HepG2 (cell line): ENCODE measurements around the gene NFATC3. TPM values are rescaled to one million over a fixed set of nuclear protein-coding genes. Genes with fewer than 3 reads are reported as not detected.

Experiments
- ARHGAP35 ChIP-seq: sonication (generic); formaldehyde crosslinking; IDR thresholded peaks from 2 replicates; pipeline ENCODE4 v1.9.0; 2022; ENCODE audit warnings: mild to moderate bottlenecking, inconsistent platforms, moderate library complexity, missing genetic modification reagents, borderline replicate concordance
- BRCA1 ChIP-seq: sonication (generic); formaldehyde crosslinking; IDR thresholded peaks from 2 replicates; pipeline ENCODE4 v1.4.0; 2020; ENCODE audit warnings: missing genetic modification reagents
- HNF4G ChIP-seq, 2 experiments: sonication (generic) in 1 of 2; formaldehyde crosslinking in 1 of 2; IDR thresholded peaks; 2 replicates each; pipeline versions ENCODE4 v1.4.0 to v1.6.1; 2011 to 2020; ENCODE audit warnings: borderline replicate concordance in 2 of 2, low read depth in 2 of 2, mild to moderate bottlenecking in 2 of 2, low read length in 1 of 2, missing genetic modification reagents in 1 of 2, moderate library complexity in 1 of 2
- JDP2 ChIP-seq: sonication (generic); formaldehyde crosslinking; IDR thresholded peaks from 2 replicates; pipeline ENCODE4 v1.8.1; 2022; ENCODE audit warnings: missing genetic modification reagents, borderline replicate concordance
- MAFF ChIP-seq: IDR thresholded peaks from 2 replicates; pipeline ENCODE4 v1.6.1; 2011; ENCODE audit warnings: low read depth, low read length, improper control_type of control experiment
- NCOA5 ChIP-seq: sonication (generic); formaldehyde crosslinking; IDR thresholded peaks from 2 replicates; pipeline ENCODE4 v1.4.0; 2020; ENCODE audit warnings: missing genetic modification reagents
- PAWR ChIP-seq: sonication (generic); formaldehyde crosslinking; IDR thresholded peaks from 2 replicates; pipeline ENCODE4 v1.4.0; 2020; ENCODE audit warnings: missing genetic modification reagents, mild to moderate bottlenecking, borderline replicate concordance
- PAXIP1 ChIP-seq: sonication (generic); formaldehyde crosslinking; conservative IDR thresholded peaks from 2 replicates; pipeline ENCODE4 v1.4.0; 2020; ENCODE audit warnings: mild to moderate bottlenecking, missing genetic modification reagents, moderate library complexity
- PHF5A ChIP-seq: IDR thresholded peaks from one replicate; pipeline ENCODE4 v1.6.1; 2018; ENCODE audit warnings: low read depth, missing genetic modification reagents; ENCODE audit not compliant: unreplicated experiment
- RCOR2 ChIP-seq: IDR thresholded peaks from 2 replicates; pipeline ENCODE4 v1.6.1; 2016; ENCODE audit warnings: missing biosample characterization, missing genetic modification reagents
- RELA ChIP-seq: sonication (generic); formaldehyde crosslinking; IDR thresholded peaks from 2 replicates; pipeline ENCODE4 v1.4.0; 2020; ENCODE audit warnings: missing genetic modification reagents
- SMARCE1 ChIP-seq: fragments of 450-650 bp; IDR thresholded peaks from 2 replicates; pipeline ENCODE4 v1.6.1; 2017; ENCODE audit warnings: borderline replicate concordance
- SP4 ChIP-seq: sonication (generic); formaldehyde crosslinking; IDR thresholded peaks from 2 replicates; pipeline ENCODE4 v1.8.1; 2023; ENCODE audit warnings: mild to moderate bottlenecking, missing genetic modification reagents
- WIZ ChIP-seq: sonication (generic); formaldehyde crosslinking; IDR thresholded peaks from 2 replicates; pipeline ENCODE4 v1.5.1; 2020; ENCODE audit warnings: mild to moderate bottlenecking, missing genetic modification reagents
- ZMAT5 ChIP-seq: sonication (generic); formaldehyde crosslinking; IDR thresholded peaks from 2 replicates; pipeline ENCODE4 v1.5.0; 2020; ENCODE audit warnings: mild to moderate bottlenecking, low read depth, missing genetic modification reagents, borderline replicate concordance
- ZNF20 ChIP-seq: sonication (generic); formaldehyde crosslinking; IDR thresholded peaks from 2 replicates; pipeline ENCODE4 v1.4.0; 2020; ENCODE audit warnings: mild to moderate bottlenecking, moderate library complexity, missing genetic modification reagents
- ZNF432 ChIP-seq: sonication (generic); formaldehyde crosslinking; IDR thresholded peaks from 2 replicates; pipeline ENCODE4 v1.5.0; 2020; ENCODE audit warnings: missing genetic modification reagents, mild to moderate bottlenecking, borderline replicate concordance
- ZNF530 ChIP-seq: sonication (generic); formaldehyde crosslinking; IDR thresholded peaks from 2 replicates; pipeline ENCODE4 v1.5.0; 2020; ENCODE audit warnings: low read depth, mild to moderate bottlenecking, missing genetic modification reagents
- ZNF615 ChIP-seq: sonication (generic); formaldehyde crosslinking; IDR thresholded peaks from 2 replicates; pipeline ENCODE4 v1.5.0; 2020; ENCODE audit warnings: mild to moderate bottlenecking, missing genetic modification reagents, borderline replicate concordance
- ZNF782 ChIP-seq: sonication (generic); formaldehyde crosslinking; IDR thresholded peaks from 2 replicates; pipeline ENCODE4 v1.4.0; 2020; ENCODE audit warnings: missing genetic modification reagents, mild to moderate bottlenecking, borderline replicate concordance
- ZNF883 ChIP-seq: sonication (generic); formaldehyde crosslinking; IDR thresholded peaks from 2 replicates; pipeline ENCODE4 v1.5.1; 2020; ENCODE audit warnings: mild to moderate bottlenecking, missing genetic modification reagents; ENCODE audit errors: not compliant biosample characterization
- polyA plus RNA-seq, 8 experiments: library from polyadenylated mRNA; depleted of rRNA in 3 of 8; stranded (reverse) in 7 of 8; unstranded in 1 of 8; fragments of >200 nt; fragmentation: Illumina TruSeq in 4 of 8; extraction: Trizol in 4 of 8; gene quantifications; 2 replicates each; pipeline versions ENCODE4 v1.2.1 to v1.2.3, GENCODE V29; 2011 to 2016; ENCODE audit warnings: low read depth in 4 of 8, missing spikeins in 1 of 8, mixed read lengths in 1 of 8; ENCODE audit not compliant: insufficient read depth in 1 of 8
- total RNA-seq, 5 experiments: library from RNA; depleted of rRNA; stranded (reverse); fragments of >200 nt; fragmentation: Illumina TruSeq; extraction: Trizol; gene quantifications; 2 replicates each; pipeline ENCODE4 v1.2.3, GENCODE V29; 2016; ENCODE audit warnings: low read depth in 1 of 5
- TF ChIP-seq, protein P1 (sequence below): sonication (generic); formaldehyde crosslinking; IDR thresholded peaks from 2 replicates; pipeline ENCODE4 v1.4.0; 2020; ENCODE audit warnings: missing genetic modification reagents
- TF ChIP-seq, protein P2 (sequence below): sonication (generic); formaldehyde crosslinking; IDR thresholded peaks from 2 replicates; pipeline ENCODE4 v1.4.0; 2020; ENCODE audit warnings: missing genetic modification reagents; ENCODE audit errors: not compliant biosample characterization

NFATC3 gene
- total and polyA plus RNA-seq, 2 of the 13 experiments (the other 11 are each of a cell fraction or from before 2014, with no cell fraction given) = 52.6 to 62.7 TPM

GRCh38 chr16:68264128-68265077 lies 179.2 kb downstream of the NFATC3 start, which contains the start of gene SLC7A6 (continued):
- no peak for TF ChIP-seq ZMAT5 (CRISPR knock-in tag)
- TF ChIP-seq, protein P1, sequence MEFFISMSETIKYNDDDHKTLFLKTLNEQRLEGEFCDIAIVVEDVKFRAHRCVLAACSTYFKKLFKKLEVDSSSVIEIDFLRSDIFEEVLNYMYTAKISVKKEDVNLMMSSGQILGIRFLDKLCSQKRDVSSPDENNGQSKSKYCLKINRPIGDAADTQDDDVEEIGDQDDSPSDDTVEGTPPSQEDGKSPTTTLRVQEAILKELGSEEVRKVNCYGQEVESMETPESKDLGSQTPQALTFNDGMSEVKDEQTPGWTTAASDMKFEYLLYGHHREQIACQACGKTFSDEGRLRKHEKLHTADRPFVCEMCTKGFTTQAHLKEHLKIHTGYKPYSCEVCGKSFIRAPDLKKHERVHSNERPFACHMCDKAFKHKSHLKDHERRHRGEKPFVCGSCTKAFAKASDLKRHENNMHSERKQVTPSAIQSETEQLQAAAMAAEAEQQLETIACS = peak; percentile 38
- no peak for TF ChIP-seq RCOR2
- no peak for TF ChIP-seq ZNF20 (CRISPR knock-in tag)
- TF ChIP-seq SP4 (CRISPR knock-in tag) = peak; percentile 44; the same call in 1 of the 2 replicates
- TF ChIP-seq JDP2 (CRISPR knock-in tag) = no peak; the same call in 1 of the 2 replicates
- TF ChIP-seq ZNF530 (CRISPR knock-in tag) = no peak
- peak; percentile 65; the same call in 1 of the 2 replicates for TF ChIP-seq ZNF782
- no peak for TF ChIP-seq HNF4G (IDR thresholded peaks at IDR 0.05; ENCODE audit: borderline replicate concordance, low read depth, low read length)
- TF ChIP-seq HNF4G (CRISPR knock-in tag; IDR thresholded peaks at IDR 0.05; ENCODE audit: borderline replicate concordance, low read depth) = no peak; the same call in 1 of the 2 replicates
- no peak; the same call in 1 of the 2 replicates for TF ChIP-seq PAXIP1 (CRISPR knock-in tag)
- no peak for TF ChIP-seq MAFF
- TF ChIP-seq PAWR = peak; percentile 89; the same call in 1 of the 2 replicates
- TF ChIP-seq RELA = no peak
- TF ChIP-seq, protein P2, sequence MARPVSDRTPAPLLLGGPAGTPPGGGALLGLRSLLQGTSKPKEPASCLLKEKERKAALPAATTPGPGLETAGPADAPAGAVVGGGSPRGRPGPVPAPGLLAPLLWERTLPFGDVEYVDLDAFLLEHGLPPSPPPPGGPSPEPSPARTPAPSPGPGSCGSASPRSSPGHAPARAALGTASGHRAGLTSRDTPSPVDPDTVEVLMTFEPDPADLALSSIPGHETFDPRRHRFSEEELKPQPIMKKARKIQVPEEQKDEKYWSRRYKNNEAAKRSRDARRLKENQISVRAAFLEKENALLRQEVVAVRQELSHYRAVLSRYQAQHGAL = no peak
- TF ChIP-seq PHF5A (CRISPR knock-in tag) = no peak
- TF ChIP-seq ZNF615 = no peak
- no peak; the same call in 1 of the 2 replicates for TF ChIP-seq WIZ
- TF ChIP-seq BRCA1 (CRISPR knock-in tag) = no peak
- no peak for TF ChIP-seq NCOA5
- no peak for TF ChIP-seq SMARCE1
- no peak for TF ChIP-seq ZNF432 (CRISPR knock-in tag)
- no peak for TF ChIP-seq ZNF883 (CRISPR knock-in tag)
- TF ChIP-seq ARHGAP35 (CRISPR knock-in tag) = no peak; the same call in none of the 2 replicates
